Activated CD8-positive, alpha-beta T cell treated with anti-CD3 and anti-CD28 coated beads for 36 hours (primary cell): ENCODE results near the gene PPP1R1A. TPM values are rescaled to one million over a fixed set of nuclear protein-coding genes. Genes with fewer than 3 reads are reported as not detected.

ENCODE experiments used
- ATAC-seq: fragments of 200-7000 bp; cut with Tn5 transposase; one replicate; pipeline ENCODE4 v1.10.0; 2021; ENCODE audit warnings: mild to moderate bottlenecking, moderate library complexity
- CTCF ChIA-PET: fragments of 350-600 bp; sonication (Branson Sonifier 250); formaldehyde crosslinking; loops from one replicate; lab custom pipeline; 2021; ENCODE audit warnings: antibody characterized with exemption; lab: Charles Lee
- POLR2A ChIA-PET: fragments of 350-600 bp; sonication (Branson Sonifier 250); formaldehyde crosslinking; loops from one replicate; lab custom pipeline; 2021; ENCODE audit warnings: antibody characterized with exemption; lab: Charles Lee
- DNase-seq: peaks from one replicate; pipeline ENCODE4 v3.0.0-alpha.2; 2020
- H3K27ac Mint-ChIP-seq: one replicate; pipeline ENCODE4 v1.8.0; 2021; ENCODE audit warnings: mild to moderate bottlenecking, mixed read lengths
- H3K27me3 Mint-ChIP-seq: one replicate; pipeline ENCODE4 v1.8.0; 2021; ENCODE audit warnings: mixed read lengths
- H3K36me3 Mint-ChIP-seq: one replicate; pipeline ENCODE4 v1.8.0; 2021; ENCODE audit warnings: low read depth, mixed read lengths
- H3K4me1 Mint-ChIP-seq: one replicate; pipeline ENCODE4 v1.8.0; 2021; ENCODE audit warnings: low read depth, mixed read lengths
- H3K4me3 Mint-ChIP-seq: one replicate; pipeline ENCODE4 v1.8.0; 2021; ENCODE audit warnings: mild to moderate bottlenecking, moderate library complexity, mixed read lengths
- H3K9me3 Mint-ChIP-seq: one replicate; pipeline ENCODE4 v1.8.0; 2021; ENCODE audit warnings: mixed read lengths
- intact Hi-C: fragments of 100-400 bp; cut with micrococcal nuclease; formaldehyde crosslinking; loops from one replicate; pipeline ENCODE4 v1.10.0; 2022
- total RNA-seq, 2 experiments: library from RNA; stranded (reverse); gene quantifications; one replicate each; pipeline ENCODE4 v1.2.3, GENCODE V29; 2021
- TF ChIP-seq, protein P1 (sequence below): fragments of 200-600 bp; IDR thresholded peaks from one replicate; pipeline ENCODE4 v1.8.0; 2022; ENCODE audit warnings: antibody characterized with exemption, mild to moderate bottlenecking

Gene PPP1R1A
- total RNA-seq, 2 experiments from 2014 or later = not detected

DNA sequence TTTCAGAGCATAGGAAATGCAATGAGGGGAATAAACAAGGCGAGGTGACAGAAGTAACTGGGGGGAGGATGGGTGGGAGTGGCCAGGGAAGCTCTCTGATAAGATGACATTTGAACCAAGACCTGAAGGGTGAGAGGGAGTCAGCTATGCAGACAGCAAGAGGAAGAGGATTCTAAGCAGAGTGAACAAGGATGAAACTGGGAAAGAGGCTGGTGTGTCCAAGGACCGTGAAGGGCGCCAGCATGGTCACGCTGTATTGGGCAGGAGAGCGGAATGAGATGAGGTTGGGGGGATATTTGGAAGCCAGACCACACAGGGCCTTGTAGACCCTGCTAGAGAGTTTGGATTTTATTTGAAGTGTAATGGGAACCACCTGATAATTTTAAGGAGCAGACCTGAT lies 10.5 kb upstream of the PPP1R1A start:
- Mint-ChIP-seq H3K27me3 (peaks cover 6% of the 10 kb centered on the region), H3K4me3 (no peak overlapping the region), H3K4me1 (peaks cover 5% of the 10 kb centered on the region), H3K9me3 (no peaks in the 10 kb centered on the region), H3K36me3 (no peaks in the 10 kb centered on the region), H3K27ac (no peak overlapping the region)
- CTCF ChIA-PET = interaction anchor here (1.2 to 8.1 kb wide), 3 partner anchors 21 to 151 kb away, joined by 3 to 120 read pairs (median 4); no protein-coding TSS in a partner anchor
- POLR2A ChIA-PET = interaction anchor here (0.9 kb wide), 1 partner anchor 136 kb away, joined by 3 read pairs; no protein-coding TSS in a partner anchor
- TF ChIP-seq, protein P1, sequence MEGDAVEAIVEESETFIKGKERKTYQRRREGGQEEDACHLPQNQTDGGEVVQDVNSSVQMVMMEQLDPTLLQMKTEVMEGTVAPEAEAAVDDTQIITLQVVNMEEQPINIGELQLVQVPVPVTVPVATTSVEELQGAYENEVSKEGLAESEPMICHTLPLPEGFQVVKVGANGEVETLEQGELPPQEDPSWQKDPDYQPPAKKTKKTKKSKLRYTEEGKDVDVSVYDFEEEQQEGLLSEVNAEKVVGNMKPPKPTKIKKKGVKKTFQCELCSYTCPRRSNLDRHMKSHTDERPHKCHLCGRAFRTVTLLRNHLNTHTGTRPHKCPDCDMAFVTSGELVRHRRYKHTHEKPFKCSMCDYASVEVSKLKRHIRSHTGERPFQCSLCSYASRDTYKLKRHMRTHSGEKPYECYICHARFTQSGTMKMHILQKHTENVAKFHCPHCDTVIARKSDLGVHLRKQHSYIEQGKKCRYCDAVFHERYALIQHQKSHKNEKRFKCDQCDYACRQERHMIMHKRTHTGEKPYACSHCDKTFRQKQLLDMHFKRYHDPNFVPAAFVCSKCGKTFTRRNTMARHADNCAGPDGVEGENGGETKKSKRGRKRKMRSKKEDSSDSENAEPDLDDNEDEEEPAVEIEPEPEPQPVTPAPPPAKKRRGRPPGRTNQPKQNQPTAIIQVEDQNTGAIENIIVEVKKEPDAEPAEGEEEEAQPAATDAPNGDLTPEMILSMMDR = no peak
- ATAC-seq (no peak), DNase-seq (no peak)
- intact Hi-C loops = no loop called here

DNA sequence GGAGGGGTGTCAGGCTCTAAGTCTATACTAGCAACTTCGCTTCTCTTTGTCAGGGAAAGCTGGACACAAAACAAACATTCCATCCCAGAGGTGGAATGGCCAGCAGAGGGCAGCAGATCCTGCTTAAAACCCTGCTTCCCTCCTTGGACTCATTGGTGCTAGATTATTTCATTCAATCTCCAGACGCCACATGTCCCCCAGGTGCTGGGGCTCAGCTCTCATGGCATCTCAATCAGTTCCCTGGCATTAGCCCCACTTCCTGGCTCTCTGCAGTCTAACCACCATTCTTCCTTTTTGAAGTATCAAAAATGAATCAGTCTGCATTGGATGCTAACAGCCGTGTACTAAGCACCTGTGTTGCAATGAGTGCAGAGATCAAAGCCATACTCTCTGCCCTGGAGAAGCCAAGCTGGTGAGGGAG lies 8.1 kb upstream of the PPP1R1A start:
- Mint-ChIP-seq H3K4me3 (no peak overlapping the region), H3K36me3 (no peaks in the 10 kb centered on the region), H3K27ac (no peak overlapping the region), H3K4me1 (no peaks in the 10 kb centered on the region), H3K9me3 (no peaks in the 10 kb centered on the region), H3K27me3 (peaks cover 6% of the 10 kb centered on the region)
- peak; percentile 60 for ATAC-seq
- ChIA-PET POLR2A (no interaction called here), CTCF (interaction anchor here (0.9 to 8.1 kb wide), 22 partner anchors 8 to 105 kb away, joined by 3 to 120 read pairs (median 5); partner anchors contain the start of gene PDE1B)
- DNase-seq = peak; percentile 71
- intact Hi-C loops = no loop called here
- TF ChIP-seq, protein P1 = peak; percentile 81

DNA sequence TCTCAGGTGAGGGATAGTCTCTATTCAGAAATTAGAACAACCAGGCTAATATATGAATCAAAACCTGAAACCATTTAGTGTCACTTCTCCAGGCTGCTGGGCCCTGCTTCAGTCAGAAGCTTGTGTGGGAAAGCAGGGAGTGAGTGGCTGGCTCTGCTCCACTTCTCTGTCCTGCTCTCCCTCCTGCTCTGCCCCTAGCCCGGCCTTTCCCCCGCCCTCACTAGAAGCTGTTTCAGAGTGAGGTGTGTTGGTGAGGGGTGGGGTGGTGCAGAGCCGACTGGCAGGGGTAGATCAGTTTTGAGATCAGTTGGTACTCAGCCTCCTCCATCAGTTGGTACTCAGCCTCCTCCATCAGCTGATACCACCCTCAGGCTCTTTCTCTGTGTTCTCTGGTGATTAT lies 7.0 kb upstream of the PPP1R1A start:
- ATAC-seq (no peak), DNase-seq (no peak)
- ChIA-PET CTCF (interaction anchor here (0.9 to 8.1 kb wide), 17 partner anchors 9 to 75 kb away, joined by 3 to 120 read pairs (median 4); no protein-coding TSS in a partner anchor), POLR2A (no interaction called here)
- Mint-ChIP-seq H3K9me3 (no peaks in the 10 kb centered on the region), H3K36me3 (no peaks in the 10 kb centered on the region), H3K4me1 (no peaks in the 10 kb centered on the region), H3K27me3 (peaks cover 15% of the 10 kb centered on the region), H3K4me3 (no peak overlapping the region), H3K27ac (no peak overlapping the region)
- TF ChIP-seq, protein P1 = no peak
- intact Hi-C loops = no loop called here

DNA sequence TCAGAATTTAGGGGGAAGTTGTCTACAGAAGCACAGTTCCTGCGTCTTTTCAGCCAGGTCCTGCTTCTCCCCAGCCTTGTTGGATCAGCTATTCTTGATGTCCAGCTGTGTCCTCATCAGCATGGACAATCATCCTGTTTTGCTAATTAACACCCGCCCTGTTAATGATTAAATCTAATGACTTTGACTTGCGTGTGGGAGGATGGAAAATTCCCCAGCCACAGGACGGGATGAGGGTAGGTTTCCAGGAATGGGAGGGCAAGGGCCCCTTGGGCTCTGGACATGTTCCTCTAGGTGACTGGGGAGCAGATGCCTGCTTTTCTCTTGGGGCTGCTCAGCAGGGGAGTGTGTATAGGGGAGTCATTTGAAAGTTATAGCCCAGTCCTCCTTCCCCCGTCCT lies 5.3 kb upstream of the PPP1R1A start:
- no peak for ATAC-seq
- H3K27ac Mint-ChIP-seq = no peak overlapping the region

DNA sequence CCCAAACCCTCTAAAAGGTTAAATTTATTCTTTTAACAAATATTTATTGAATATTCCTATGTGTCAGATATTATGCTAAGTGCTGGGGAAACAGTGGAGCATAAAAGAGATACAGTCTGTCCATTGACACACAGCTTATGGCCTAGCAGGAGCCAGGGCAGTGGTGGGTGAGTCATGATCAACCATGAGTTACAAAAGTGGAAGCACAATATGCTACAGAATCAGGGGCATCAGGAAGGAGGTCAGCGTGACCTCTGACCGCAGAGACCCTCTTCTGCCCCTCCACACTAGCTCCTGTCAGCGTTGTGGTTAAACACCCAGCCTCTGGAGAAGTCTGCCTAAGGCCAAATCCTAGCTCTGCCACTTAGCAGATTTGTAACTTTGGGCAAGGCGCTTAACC lies 4.7 kb upstream of the PPP1R1A start:
- peaks cover 32% of the 10 kb centered on the region for H3K27me3 Mint-ChIP-seq
- ATAC-seq (no peak), DNase-seq (no peak)
- intact Hi-C loops = no loop called here
- no peak overlapping the region for H3K4me3 Mint-ChIP-seq
- peaks cover 5% of the 10 kb centered on the region for H3K4me1 Mint-ChIP-seq
- TF ChIP-seq, protein P1 = no peak
- no peak overlapping the region for H3K27ac Mint-ChIP-seq
- no peaks in the 10 kb centered on the region for H3K9me3 Mint-ChIP-seq
- H3K36me3 Mint-ChIP-seq = no peaks in the 10 kb centered on the region
- CTCF ChIA-PET = interaction anchor here (0.7 to 2.6 kb wide), 6 partner anchors 9 to 479 kb away, joined by 3 to 15 read pairs (median 5); no protein-coding TSS in a partner anchor
- POLR2A ChIA-PET = no interaction called here

More for the DNA sequence above, 5.3 kb upstream of the PPP1R1A start:
- Mint-ChIP-seq H3K36me3 (no peaks in the 10 kb centered on the region), H3K4me3 (no peak overlapping the region), H3K27me3 (peaks cover 31% of the 10 kb centered on the region), H3K9me3 (no peaks in the 10 kb centered on the region), H3K4me1 (peaks cover 4% of the 10 kb centered on the region)
- DNase-seq = no peak
- ChIA-PET CTCF (interaction anchor here (0.7 to 2.6 kb wide), 5 partner anchors 8 to 67 kb away, joined by 3 to 15 read pairs (median 6); no protein-coding TSS in a partner anchor), POLR2A (no interaction called here)
- TF ChIP-seq, protein P1 = no peak
- intact Hi-C loops = no loop called here
